Adrenal gland (tissue), 12 donors: ENCODE data around the gene PSMD6. TPM values are rescaled to one million over a fixed set of nuclear protein-coding genes. Genes with fewer than 3 reads are reported as not detected.
A peak's percentile ranks its signal among the peaks of the same experiment; 100 is the strongest.

ENCODE experiments used
- DNase-seq, 7 donors: peaks; one replicate each; pipeline ENCODE4 v3.0.0-alpha.2; 2019 to 2020
- H3K27ac ChIP-seq, 5 donors: fragments of 200-600 bp; sonication (generic) in 4 of 5; 1 replicate in 3 of 5; 2 replicates in 2 of 5; pipeline versions ENCODE4 v1.5.1 to v1.8.0; 2016 to 2020; ENCODE audit warnings: mild to moderate bottlenecking in 1 of 5
- H3K27me3 ChIP-seq: fragments of 200-600 bp; 2 replicates; pipeline ENCODE4 v1.8.0; 2021
- H3K36me3 ChIP-seq, 2 donors: fragments of 200-600 bp; replicated peaks in 1 of 2; 1 replicate in 1 of 2; 2 replicates in 1 of 2; pipeline versions ENCODE4 v1.5.1 to v1.8.0; 2018 to 2022
- H3K4me1 ChIP-seq, 2 donors: fragments of 200-600 bp; replicated peaks in 1 of 2; 1 replicate in 1 of 2; 2 replicates in 1 of 2; pipeline versions ENCODE4 v1.5.1 to v1.8.0; 2018 to 2021
- H3K4me3 ChIP-seq, 4 donors: fragments of 200-600 bp; sonication (generic) in 3 of 4; one replicate each; pipeline ENCODE4 v1.5.1; 2016 to 2018
- H3K9me3 ChIP-seq, 3 donors: fragments of 200-600 bp; sonication (generic) in 1 of 3; replicated peaks in 1 of 3; 1 replicate in 2 of 3; 2 replicates in 1 of 3; pipeline versions ENCODE4 v1.5.1 to v1.8.0; 2016 to 2021
- POLR2A ChIP-seq, 2 donors: fragments of 450-650 bp; IDR thresholded peaks; one replicate each; pipeline ENCODE4 v1.6.1; 2017; ENCODE audit warnings: antibody characterized with exemption in 2 of 2, mild to moderate bottlenecking in 2 of 2, moderate library complexity in 1 of 2
- WGBS, 4 donors: extraction: QIAGEN DNeasy Blood & Tissue Kit in 2 of 4; methylation state at CpG; one replicate each; pipeline versions ENCODE4 v1.1.5 to v1.1.7; 2013 to 2017; 5-methylcytosine and 5-hydroxymethylcytosine counted together
- intact Hi-C, 2 donors: fragments of 100-400 bp; cut with DNase I; formaldehyde crosslinking; loops; one replicate each; pipeline versions ENCODE4 v1.14.1 to v1.15.0; 2022 to 2023
- polyA plus RNA-seq, 3 donors: library from polyadenylated mRNA; stranded (reverse); fragments of 200-250 nt in 2 of 3; fragments of 350-450 nt in 1 of 3; fragmentation: Illumina TruSeq in 1 of 3; extraction: RNeasy Lipid Tissue Mini Kit (QIAGEN cat#74804) in 1 of 3; gene quantifications; one replicate each; pipeline ENCODE4 v1.2.3, GENCODE V29; 2013 to 2014
- total RNA-seq, 9 donors: library from RNA; depleted of rRNA in 4 of 9; stranded (reverse); fragments of >200 nt in 4 of 9; fragments of 120-200 nt in 1 of 9; fragmentation: NEBNext Ultra II Directional in 1 of 9; extraction: Animal tissue kit (Norgen Biotek cat#: 25700) in 1 of 9; gene quantifications; one replicate each; pipeline versions ENCODE4 v1.1.0 to v1.2.4, GENCODE V29; 2013 to 2023
- TF ChIP-seq, protein P1 (sequence below), 6 experiments: fragments of 450-650 bp in 4 of 6; fragments of 200-600 bp in 2 of 6; sonication (generic) in 1 of 6; IDR thresholded peaks; 1 replicate in 5 of 6; 2 replicates in 1 of 6; pipeline versions ENCODE4 v1.5.1 to v1.8.0; 2016 to 2021; ENCODE audit warnings: antibody characterized with exemption in 6 of 6, mild to moderate bottlenecking in 2 of 6, moderate library complexity in 1 of 6
- donor health status: healthy with polysubstance abuse.
- donor health status: Bipolar disorder and iron deficiency.
- donor health status: DM: yes; HTN: yes; CAD: no.
- donor health status: DM: no; HTN: no; CAD: no.
- donor health status: DM: no; HTN: no; CAD: no.
- donor health status: DM: yes; HTN: yes; CAD: no.

PSMD6 gene
- total and polyA plus RNA-seq, 12 donors, result 52.8 to 206 (median 96.9) TPM

DNA sequence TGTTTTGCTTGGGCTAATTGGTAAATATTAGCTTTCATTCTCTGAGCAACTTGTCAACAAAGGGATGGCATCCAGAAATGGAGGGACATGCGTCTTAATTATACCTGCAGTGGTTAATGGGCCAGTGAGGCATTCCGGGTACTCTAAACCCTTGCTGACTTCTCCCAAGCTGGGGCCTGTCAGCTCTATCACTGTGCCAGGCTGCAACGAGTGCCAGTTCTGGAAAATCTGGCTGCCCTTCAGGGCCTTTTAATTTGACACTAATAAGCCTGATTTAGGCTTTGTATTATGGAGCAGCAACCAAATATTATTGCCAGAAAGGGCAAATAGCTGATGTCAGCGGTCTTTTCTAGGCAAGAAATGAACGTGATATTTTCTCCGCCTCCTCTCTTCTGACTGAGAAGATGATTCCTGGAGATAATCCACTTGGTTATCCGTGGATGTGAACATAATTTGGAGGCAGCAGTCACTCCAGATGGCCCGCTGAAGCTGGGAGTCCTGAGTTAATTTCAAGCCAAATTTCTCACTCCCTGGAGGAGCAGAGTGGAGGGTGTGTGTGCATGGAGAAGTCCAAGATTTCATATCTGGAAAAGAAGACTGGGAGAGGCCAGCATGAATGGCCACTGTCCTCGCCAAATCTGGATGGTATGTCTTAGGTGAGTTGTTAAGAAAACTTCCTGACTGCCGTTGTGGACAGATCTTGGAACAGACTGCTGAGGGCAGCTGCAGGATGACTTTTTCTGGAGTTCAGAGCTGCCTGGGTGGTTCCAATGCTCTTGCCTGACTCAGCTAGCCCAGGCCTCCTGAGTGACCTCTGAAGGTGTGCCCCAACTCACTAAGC is 44.4 kb upstream of the PSMD6 start:
- no peaks in the 10 kb centered on the region for H3K9me3 ChIP-seq
- peak in 1 of 7 donors; percentile 67 for DNase-seq
- H3K4me3 ChIP-seq, result no peak overlapping the region
- no peak for TF ChIP-seq POLR2A (IDR thresholded peaks at IDR 0.05)
- TF ChIP-seq, protein P1, sequence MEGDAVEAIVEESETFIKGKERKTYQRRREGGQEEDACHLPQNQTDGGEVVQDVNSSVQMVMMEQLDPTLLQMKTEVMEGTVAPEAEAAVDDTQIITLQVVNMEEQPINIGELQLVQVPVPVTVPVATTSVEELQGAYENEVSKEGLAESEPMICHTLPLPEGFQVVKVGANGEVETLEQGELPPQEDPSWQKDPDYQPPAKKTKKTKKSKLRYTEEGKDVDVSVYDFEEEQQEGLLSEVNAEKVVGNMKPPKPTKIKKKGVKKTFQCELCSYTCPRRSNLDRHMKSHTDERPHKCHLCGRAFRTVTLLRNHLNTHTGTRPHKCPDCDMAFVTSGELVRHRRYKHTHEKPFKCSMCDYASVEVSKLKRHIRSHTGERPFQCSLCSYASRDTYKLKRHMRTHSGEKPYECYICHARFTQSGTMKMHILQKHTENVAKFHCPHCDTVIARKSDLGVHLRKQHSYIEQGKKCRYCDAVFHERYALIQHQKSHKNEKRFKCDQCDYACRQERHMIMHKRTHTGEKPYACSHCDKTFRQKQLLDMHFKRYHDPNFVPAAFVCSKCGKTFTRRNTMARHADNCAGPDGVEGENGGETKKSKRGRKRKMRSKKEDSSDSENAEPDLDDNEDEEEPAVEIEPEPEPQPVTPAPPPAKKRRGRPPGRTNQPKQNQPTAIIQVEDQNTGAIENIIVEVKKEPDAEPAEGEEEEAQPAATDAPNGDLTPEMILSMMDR (IDR thresholded peaks at IDR 0.05), result no peak
- no peaks in the 10 kb centered on the region for H3K27me3 ChIP-seq
- 66 to 78% (median 75%) methylated on average over 9 to 10 of the region's 10 CpGs for WGBS, 4 donors
- no peaks in the 10 kb centered on the region for H3K36me3 ChIP-seq
- peak overlapping the region in 1 of 5 donors; percentile 0 for H3K27ac ChIP-seq
- intact Hi-C loops, result no loop called here
- peaks cover 0 to 3% of the 10 kb centered on the region in 2 donors for H3K4me1 ChIP-seq

DNA sequence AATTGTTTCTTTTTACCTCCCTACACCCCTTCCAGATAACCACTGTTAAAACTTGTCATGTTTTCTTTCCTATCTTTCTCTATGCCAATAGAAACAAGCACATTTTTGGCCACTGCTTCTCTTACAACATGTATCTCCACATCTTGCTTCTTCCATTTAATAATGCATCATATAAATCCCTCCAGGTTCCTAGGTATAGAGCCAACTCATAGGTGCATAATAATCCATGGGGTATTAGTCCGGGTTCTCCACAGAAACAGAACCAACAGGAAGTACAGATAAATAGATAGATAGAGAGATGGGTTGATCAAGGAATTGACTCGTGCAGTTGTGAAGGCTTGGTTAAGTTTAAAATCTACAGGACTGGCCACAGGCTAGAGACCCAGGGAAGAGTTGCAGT is 41.5 kb upstream of the PSMD6 start:
- 88 to 97% (median 95%) methylated on average over 2 of the region's 2 CpGs for WGBS, 4 donors
- DNase-seq, result no peak
- Histone ChIP-seq H3K27ac (no peak overlapping the region), H3K27me3 (no peaks in the 10 kb centered on the region), H3K9me3 (no peaks in the 10 kb centered on the region), H3K36me3 (no peaks in the 10 kb centered on the region), H3K4me1 (peaks cover 0 to 4% of the 10 kb centered on the region in 2 donors), H3K4me3 (no peak overlapping the region)
- intact Hi-C loops, result no loop called here
- no peak for TF ChIP-seq POLR2A (IDR thresholded peaks at IDR 0.05)
- TF ChIP-seq, protein P1 (IDR thresholded peaks at IDR 0.05), result no peak

DNA sequence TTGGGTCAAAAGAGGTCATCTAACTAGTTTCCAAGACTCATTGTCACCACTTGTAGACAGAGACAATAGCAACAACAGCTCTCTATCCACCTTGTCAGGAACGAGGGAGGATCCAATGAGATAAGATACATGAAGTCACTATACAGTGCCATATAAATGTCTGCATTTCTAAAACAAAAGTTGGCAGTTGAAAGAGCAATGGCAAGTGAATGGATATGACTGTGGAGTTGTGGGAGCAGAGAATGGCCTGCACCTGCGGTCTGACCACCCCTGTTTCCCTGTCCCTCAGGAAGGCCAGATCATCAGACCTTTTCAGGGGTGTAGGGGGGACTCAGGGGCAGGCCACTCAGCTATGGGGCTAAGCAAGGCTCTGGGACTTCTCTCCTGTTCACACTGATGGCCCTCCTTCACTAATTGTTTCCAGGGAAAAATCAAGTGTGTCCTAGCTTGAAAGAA is 40.7 kb upstream of the PSMD6 start:
- Histone ChIP-seq H3K27me3 (no peaks in the 10 kb centered on the region), H3K4me3 (no peak overlapping the region), H3K36me3 (no peaks in the 10 kb centered on the region), H3K9me3 (no peaks in the 10 kb centered on the region), H3K27ac (no peak overlapping the region), H3K4me1 (peaks cover 0 to 4% of the 10 kb centered on the region in 2 donors)
- 75 to 97% (median 93%) methylated on average over 2 of the region's 2 CpGs for WGBS, 4 donors
- TF ChIP-seq, protein P1 (IDR thresholded peaks at IDR 0.05), result no peak
- no peak for TF ChIP-seq POLR2A (IDR thresholded peaks at IDR 0.05)
- no peak for DNase-seq
- intact Hi-C loops, result no loop called here

DNA sequence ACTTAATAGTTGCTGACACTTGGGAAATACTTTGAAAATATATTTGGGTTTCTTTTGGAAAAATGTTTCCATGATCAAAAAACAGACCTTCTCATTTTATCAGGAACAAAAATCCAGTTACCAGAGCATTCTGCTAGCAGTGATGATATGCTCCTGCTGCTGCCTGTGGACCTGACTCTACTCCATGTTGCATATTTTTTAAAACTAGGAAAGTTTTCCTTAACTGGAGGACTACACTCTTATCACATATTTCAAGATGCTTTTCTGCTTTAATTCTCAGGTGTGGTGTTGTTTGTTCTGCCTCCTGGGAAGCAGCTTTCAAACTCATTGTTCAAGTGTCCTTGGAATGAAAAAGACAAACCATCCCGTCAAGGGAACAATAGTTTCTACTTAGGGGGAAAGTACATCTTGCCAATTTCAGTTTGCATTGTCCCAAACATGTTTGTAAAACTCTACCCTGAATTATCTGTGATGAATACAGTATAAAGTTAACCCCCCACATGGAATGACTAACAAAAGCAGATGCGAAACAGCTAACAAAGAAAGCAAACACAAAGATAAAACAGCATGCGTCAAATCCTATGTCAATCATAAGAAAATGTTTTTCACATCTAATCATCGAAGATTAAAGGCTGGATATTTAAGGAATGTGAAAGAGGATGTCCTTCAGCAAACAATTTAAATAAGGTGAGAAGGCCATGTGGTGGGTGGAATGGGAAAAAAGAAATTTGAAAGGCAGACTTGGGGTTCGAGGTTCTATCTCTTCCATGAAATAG is 40.1 kb upstream of the PSMD6 start:
- no peak for DNase-seq
- H3K4me1 ChIP-seq, result peaks cover 0 to 4% of the 10 kb centered on the region in 2 donors
- H3K27ac ChIP-seq, result no peak overlapping the region
- H3K36me3 ChIP-seq, result no peaks in the 10 kb centered on the region
- H3K9me3 ChIP-seq, result no peaks in the 10 kb centered on the region
- H3K27me3 ChIP-seq, result no peaks in the 10 kb centered on the region
- intact Hi-C loops, result no loop called here
- WGBS, 4 donors, result 70 to 76% (median 74%) methylated on average over 5 of the region's 5 CpGs
- no peak overlapping the region for H3K4me3 ChIP-seq
- no peak for TF ChIP-seq POLR2A (IDR thresholded peaks at IDR 0.05)
- TF ChIP-seq, protein P1 (IDR thresholded peaks at IDR 0.05), result no peak
